GM21723 (cell line): Measurements from ENCODE around the gene PTPRM.

ENCODE experiments used
- ATAC-seq: cut with Tn5 transposase; IDR thresholded peaks from one replicate; pipeline ENCODE4 v1.9.1; 2021; ENCODE audit warnings: mild to moderate bottlenecking, moderate library complexity; ENCODE audit not compliant: unreplicated experiment

PTPRM gene

GRCh38 chr18:7663366-7664312, 96.5 kb downstream of the PTPRM start:
- ATAC-seq = no peak

DNA sequence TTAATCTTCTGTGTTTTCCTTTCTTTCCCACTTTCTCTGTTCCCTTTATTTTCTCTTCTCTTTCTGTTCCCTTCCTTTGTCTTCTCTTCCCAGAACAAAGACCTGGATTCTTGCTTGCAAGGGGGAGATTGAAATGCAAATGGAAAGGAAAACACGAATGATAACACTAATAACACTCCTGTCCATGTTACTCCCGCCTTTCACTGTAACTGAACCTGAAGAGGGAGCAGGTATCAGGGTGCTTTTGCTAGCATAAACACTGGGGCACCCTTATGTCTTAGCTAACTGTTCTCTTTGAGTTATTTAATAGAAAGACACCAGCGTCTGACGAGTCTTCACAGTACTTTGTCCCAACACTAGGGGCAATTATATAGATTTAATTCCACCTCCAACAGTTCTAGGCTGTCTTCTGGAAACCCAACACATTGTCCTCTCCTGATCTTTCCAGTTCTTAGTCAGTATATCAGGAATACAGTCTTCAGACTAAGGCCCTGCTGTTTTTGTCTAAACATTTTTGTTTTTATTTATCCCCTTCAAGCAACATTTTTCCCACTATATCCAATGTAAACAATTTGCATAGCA, 99.2 kb downstream of the PTPRM start:
- ATAC-seq = no peak

- no peak for ATAC-seq
Observed at GRCh38 chr18:7668392-7668791, 101.3 kb downstream of the PTPRM start.

- no peak for ATAC-seq
Observed at GRCh38 chr18:7669361-7669760, 102.2 kb downstream of the PTPRM start.

GRCh38 chr18:7671105-7671504, 104.0 kb downstream of the PTPRM start:
- no peak for ATAC-seq

DNA sequence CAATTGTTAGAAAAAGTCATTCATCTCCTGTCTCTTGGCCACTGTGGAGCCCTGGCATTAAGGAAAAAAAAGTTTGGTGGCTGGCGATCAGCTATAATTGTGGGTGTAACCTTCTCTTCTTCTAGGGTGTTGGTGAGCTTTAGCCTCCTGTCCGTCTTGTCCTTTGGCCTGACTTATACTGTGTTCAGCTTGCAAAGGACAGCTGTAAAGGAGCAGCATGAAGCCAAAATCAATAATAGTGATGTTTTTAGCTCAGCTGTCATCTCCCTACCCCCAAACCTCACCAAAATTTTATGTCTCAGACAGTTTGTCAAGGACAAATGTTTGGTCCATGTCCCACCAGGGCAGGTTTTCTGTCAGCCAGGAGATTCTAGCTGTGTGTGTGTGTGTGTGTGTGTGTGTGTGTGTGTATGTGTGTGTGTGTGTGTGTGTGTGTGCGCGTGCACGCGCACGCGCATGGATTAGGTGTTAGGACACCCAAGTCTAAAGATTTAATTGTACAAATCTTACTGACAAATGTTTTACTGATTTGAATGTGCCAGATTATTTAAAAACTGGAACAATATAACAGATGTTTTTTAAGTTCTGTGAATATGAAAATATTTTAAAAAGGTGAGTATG, 109.2 kb downstream of the PTPRM start:
- no peak for ATAC-seq

DNA sequence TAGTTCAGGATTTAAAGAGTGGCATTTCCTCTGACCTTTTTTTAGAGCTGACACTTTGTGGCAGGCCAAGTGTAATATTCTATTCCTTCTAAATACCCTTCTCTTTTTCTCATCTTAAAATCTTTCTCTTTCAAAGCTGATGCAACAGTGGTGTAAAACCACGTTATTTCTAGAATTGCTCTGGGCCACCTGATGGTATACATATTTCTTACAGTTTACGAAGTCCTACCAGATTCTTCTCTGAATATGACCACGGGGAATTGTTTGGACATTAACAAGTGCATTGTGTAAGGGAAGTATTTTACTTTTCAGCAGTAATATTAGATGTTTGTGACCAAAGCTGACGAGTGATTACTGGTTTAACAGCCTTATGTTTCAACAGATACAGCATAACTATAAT, 109.9 kb downstream of the PTPRM start:
- ATAC-seq = no peak

DNA sequence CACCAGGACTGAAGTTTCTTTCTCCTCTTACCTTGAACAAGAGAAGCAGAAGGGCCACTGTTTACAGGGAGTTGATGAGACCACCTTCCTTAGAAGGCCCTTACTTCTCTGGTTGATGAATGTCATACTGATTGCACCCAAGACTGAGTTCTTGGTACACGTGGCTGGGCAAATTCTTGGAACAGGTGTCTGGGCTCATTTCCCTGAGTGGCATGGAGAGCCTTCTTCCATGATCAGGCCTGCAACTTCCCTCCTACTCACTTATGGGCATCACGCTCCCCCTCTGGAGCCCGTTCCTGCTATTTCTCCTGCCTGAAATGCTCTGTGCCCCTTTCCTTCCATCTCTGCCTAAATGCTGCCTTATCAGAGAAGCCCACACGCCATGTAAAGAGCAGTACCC, 110.3 kb downstream of the PTPRM start:
- ATAC-seq = no peak

DNA sequence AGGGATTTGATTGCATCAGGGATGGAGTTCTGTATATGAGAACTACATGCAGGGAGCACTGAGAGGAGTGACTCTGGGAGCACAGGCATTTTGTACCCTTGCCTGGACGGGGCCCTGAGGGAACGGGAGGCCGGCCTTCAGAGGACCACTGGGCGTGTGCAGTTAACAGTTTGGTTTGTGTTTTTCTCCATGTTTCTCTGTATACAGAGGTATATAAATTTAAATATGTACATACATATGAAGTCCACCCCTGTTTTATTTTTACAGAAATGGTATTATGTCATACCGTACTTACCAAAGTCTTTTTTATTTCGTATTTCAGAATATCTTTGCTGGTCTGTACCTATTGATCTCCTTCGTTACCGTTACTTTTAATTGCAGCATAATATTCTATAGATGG, 111.3 kb downstream of the PTPRM start:
- no peak for ATAC-seq

DNA sequence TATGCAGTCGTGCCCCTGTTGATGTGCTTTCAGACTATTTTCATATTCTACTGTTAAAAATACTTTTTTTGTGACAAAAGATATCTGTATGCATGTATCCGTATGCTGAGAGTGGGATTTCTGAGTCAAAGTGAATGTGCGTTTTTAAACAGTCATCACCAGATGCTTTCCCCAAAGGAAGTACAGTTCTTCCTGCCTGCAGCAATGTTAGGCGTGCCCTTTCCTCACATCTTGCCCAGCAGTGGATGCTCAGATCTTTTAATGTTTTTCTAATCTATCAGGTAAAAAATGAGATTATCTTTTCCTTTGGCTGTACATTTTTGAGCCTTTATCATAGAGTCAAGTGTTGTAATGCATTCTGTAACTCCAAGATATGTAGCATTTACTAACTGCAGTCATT, 111.7 kb downstream of the PTPRM start:
- no peak for ATAC-seq

DNA sequence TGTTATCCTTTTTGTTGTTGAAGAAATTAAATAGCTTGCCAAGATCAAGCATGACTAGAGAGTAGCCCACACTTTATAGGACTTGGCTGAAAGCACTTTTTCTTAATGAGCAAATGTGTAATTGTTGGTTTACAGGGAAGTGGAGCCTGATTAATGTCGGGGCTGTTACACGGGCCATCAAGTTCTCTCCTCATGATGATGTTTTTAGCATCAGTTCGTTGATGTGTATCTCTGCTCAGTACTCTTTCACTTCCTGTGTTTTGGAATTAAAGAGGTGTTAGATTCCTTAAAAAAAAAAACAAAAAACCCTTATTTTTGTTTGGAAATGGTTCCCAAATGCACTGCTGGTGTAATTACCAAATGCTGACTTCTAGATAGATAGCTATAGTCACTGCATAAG, 114.2 kb downstream of the PTPRM start:
- no peak for ATAC-seq

- ATAC-seq = no peak
Observed at GRCh38 chr18:7682321-7682720, 115.2 kb downstream of the PTPRM start.

- ATAC-seq = no peak
Observed at GRCh38 chr18:7683753-7684152, 116.6 kb downstream of the PTPRM start.

DNA sequence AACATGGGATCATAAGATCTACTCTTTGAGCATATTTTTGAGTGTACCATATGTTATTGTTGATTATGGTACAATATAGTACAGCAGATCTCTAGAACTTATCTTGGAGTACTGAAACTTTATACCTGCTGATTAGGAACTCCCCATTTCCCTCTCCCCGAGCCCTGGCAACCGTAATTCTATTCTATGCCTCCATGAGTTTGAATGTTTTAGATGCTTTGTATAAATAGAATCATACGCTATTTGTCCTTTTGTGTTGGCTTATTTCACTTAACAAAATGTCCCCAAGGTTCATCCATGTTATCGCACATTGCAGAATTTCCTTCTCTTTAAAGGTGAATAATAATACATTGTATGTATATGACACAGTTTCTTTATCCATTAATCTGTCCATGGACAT, 117.2 kb downstream of the PTPRM start:
- ATAC-seq = no peak

DNA sequence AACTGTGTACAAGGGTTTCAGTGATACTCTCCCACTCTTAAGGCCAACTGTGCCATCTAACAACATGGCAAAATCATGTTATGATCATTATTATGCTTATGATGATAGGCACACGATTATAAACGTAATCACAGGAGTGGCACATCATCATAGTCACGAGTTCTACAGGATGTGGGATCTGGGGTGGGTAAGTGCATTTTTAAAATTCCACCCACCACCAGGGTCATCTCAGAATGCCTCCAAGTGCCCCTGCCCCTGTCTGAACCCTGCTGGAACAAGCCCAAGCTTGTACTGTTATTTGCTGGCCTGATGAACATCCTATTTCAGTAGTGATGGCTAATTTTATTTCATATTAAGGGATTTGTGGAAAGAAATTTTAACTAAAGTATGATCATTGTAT, 117.8 kb downstream of the PTPRM start:
- ATAC-seq = no peak

DNA sequence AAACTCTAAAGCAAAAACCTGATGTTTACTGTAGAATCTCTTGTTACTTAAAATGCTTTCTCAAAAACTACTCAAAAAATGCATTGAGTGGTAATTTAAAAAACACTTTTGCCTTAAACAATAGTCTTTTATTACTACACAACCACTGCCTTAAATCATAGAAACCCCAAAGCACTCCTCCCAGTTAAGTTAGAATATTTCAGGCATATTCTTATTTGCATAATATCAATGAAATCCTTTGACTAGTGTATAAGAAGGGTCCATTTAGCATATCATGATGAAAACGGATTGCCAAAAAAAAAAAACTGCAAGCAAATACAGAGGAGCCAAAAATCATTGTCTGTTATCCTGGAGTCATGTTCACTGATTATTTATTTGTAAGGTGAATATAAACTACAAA, 119.2 kb downstream of the PTPRM start:
- ATAC-seq = no peak

DNA sequence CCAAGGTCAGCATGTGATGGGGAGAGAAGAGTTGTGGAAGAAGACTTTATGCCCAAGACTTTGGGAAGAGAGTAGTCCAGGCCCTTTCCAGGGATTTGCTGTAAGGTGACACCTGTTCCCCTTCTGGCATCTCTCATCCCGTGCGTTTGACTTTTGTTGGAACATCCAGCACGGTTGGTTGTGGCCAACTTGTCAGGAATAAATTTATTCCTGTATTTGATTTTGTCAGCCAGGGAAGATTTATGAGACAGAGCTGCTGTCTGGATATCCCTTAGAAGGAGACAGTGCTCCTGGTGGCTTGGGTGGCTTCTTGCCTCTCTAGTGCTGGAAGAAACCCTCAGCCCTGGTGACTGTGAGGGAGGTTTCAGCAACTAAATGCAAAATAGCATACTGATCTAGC, 121.5 kb downstream of the PTPRM start:
- ATAC-seq = no peak

- no peak for ATAC-seq
Observed at GRCh38 chr18:7691206-7691605, 124.1 kb downstream of the PTPRM start.

DNA sequence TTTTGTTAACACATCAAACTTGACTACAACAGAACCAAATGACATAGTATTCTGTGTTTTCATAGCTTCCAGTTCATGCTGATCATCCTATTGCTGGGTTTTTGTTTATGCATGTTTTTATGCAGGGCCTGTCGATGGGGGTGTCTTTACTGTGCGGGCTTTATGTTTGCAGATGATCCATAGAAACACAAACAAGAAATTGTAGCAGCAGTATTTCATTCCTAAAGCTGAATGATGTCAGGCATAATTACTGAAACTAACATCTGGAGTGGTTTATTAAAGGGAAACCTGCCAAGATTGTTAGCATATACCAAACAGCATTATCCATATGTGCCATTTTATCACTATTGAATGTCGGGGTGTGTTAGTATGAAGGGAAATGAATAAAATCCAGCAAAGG, 129.7 kb downstream of the PTPRM start:
- no peak for ATAC-seq

DNA sequence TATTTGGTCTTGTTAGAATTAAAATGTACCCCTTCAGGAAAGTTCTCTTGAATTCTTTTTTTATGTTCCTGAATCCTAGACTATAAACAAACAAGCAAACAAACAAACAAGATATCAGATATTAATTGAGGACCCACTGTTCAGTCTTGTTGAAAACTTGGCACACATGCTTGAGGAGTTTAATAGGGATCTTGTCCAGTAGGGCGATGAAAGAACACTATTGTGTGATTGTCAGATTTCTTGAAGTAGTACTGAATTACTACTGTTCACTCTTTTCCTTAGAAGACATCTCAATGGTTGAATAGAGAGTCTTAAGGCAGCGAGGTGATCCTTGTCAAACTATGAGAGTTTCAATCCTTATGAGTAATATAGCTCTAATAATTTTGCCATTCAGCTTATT, 130.2 kb downstream of the PTPRM start:
- ATAC-seq = no peak

DNA sequence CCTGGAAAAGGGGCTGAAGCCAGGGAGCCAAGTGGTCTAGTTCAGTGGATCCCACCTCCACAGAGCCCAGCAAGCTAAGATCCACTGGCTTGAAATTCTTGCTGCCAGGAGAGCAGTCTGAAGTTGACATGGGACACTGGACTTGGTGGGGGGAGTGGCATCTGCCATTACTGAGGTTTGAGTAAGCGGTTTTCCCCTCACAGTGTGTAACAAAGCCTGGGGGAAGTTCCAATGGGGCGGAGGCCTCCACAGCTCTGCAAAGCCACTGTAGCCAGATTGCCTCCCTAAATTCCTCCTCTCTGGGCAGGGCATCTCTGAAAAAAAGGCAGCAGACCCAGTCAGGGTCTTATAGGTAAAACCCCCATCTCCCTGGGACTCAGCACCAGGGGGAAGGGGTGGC, 144.4 kb downstream of the PTPRM start:
- no peak for ATAC-seq

- ATAC-seq = no peak
Observed at GRCh38 chr18:7720395-7720794, 153.3 kb downstream of the PTPRM start.
